Left ventricle myocardium inferior (tissue), 1 donor: ENCODE results near the gene ACSBG1. TPM values are rescaled to one million over a fixed set of nuclear protein-coding genes. Genes with fewer than 3 reads are reported as not detected.

Experiments
- DNase-seq: peaks from one replicate; pipeline ENCODE4 v3.0.0-alpha.2; 2020
- H3K27ac ChIP-seq: fragments of 200-600 bp; replicated peaks from 2 replicates; pipeline ENCODE4 v1.8.0; 2021
- H3K27me3 ChIP-seq: fragments of 200-600 bp; 2 replicates; pipeline ENCODE4 v1.8.0; 2021; ENCODE audit warnings: low read depth
- H3K36me3 ChIP-seq: fragments of 200-600 bp; 2 replicates; pipeline ENCODE4 v1.8.0; 2021
- H3K4me1 ChIP-seq: fragments of 200-600 bp; 2 replicates; pipeline ENCODE4 v1.8.0; 2021
- H3K4me3 ChIP-seq: fragments of 200-600 bp; 2 replicates; pipeline ENCODE4 v1.8.0; 2021; ENCODE audit warnings: mild to moderate bottlenecking, moderate library complexity
- H3K9me3 ChIP-seq: fragments of 200-600 bp; replicated peaks from 2 replicates; pipeline ENCODE4 v1.8.0; 2021
- CTCF ChIP-seq: fragments of 200-600 bp; IDR thresholded peaks from 2 replicates; pipeline ENCODE4 v1.8.0; 2021; ENCODE audit warnings: antibody characterized with exemption, mild to moderate bottlenecking, borderline replicate concordance
- intact Hi-C: fragments of 100-400 bp; cut with micrococcal nuclease; formaldehyde crosslinking; loops from one replicate; pipeline ENCODE4 v1.11.0; 2022
- total RNA-seq: library from RNA; stranded (reverse); fragmentation: NEBNext Ultra II Directional; extraction: Animal tissue kit (Norgen Biotek cat#: 25700); gene quantifications from one replicate; pipeline ENCODE4 v1.2.1, GENCODE V29; 2021
- donor health status: DM: no; HTN: yes; CAD: no; lungs with severe emphysema.

ACSBG1 gene
- total RNA-seq, 1 donor from 2014 or later: 0.25 TPM

- DNase-seq: no peak
- Histone ChIP-seq H3K4me1 (peaks cover 9% of the 10 kb centered on the region), H3K4me3 (no peak overlapping the region), H3K27me3 (no peaks in the 10 kb centered on the region), H3K9me3 (no peaks in the 10 kb centered on the region), H3K36me3 (no peaks in the 10 kb centered on the region), H3K27ac (no peak overlapping the region)
- intact Hi-C loops: loop anchor here (5.0 to 10.0 kb wide), 3 partner anchors 68 to 131 kb away; partner anchors contain the start of gene CIB2
- no peak for TF ChIP-seq CTCF
Observed at GRCh38 chr15:78243058-78243457, 8.7 kb upstream of the ACSBG1 start.

- H3K36me3 ChIP-seq: no peaks in the 10 kb centered on the region
- no peak overlapping the region for H3K27ac ChIP-seq
- H3K4me3 ChIP-seq: no peak overlapping the region
- intact Hi-C loops: loop anchor here (5.0 to 10.0 kb wide), 3 partner anchors 67 to 130 kb away; partner anchors contain the start of gene CIB2
- peaks cover 9% of the 10 kb centered on the region for H3K4me1 ChIP-seq
- no peaks in the 10 kb centered on the region for H3K9me3 ChIP-seq
- peak; percentile 47 for TF ChIP-seq CTCF
- no peak for DNase-seq
- no peaks in the 10 kb centered on the region for H3K27me3 ChIP-seq
Observed at GRCh38 chr15:78242128-78242527, 7.8 kb upstream of the ACSBG1 start.

- Histone ChIP-seq H3K27me3 (no peaks in the 10 kb centered on the region), H3K4me1 (peaks cover 9% of the 10 kb centered on the region), H3K4me3 (no peak overlapping the region), H3K9me3 (no peaks in the 10 kb centered on the region), H3K36me3 (no peaks in the 10 kb centered on the region), H3K27ac (no peak overlapping the region)
- peak; percentile 86 for DNase-seq
- intact Hi-C loops: loop anchor here (5.0 to 10.0 kb wide), 3 partner anchors 66 to 129 kb away; partner anchors contain the start of gene CIB2
- TF ChIP-seq CTCF: peak; percentile 92
Observed at GRCh38 chr15:78241017-78241416, 6.7 kb upstream of the ACSBG1 start.

GRCh38 chr15:78239811-78240210 is 5.4 kb upstream of the ACSBG1 start:
- Histone ChIP-seq H3K27ac (no peak overlapping the region), H3K4me3 (no peak overlapping the region)
- no peak for DNase-seq

GRCh38 chr15:78237146-78237545 is 2.8 kb upstream of the ACSBG1 start:
- no peak overlapping the region for H3K4me3 ChIP-seq
- no peak for TF ChIP-seq CTCF
- no peak overlapping the region for H3K27ac ChIP-seq
- DNase-seq: no peak
- H3K9me3 ChIP-seq: no peaks in the 10 kb centered on the region
- intact Hi-C loops: no loop called here
- no peaks in the 10 kb centered on the region for H3K36me3 ChIP-seq
- no peaks in the 10 kb centered on the region for H3K4me1 ChIP-seq
- H3K27me3 ChIP-seq: peaks cover 10% of the 10 kb centered on the region

More at GRCh38 chr15:78239811-78240210, 5.4 kb upstream of the ACSBG1 start:
- intact Hi-C loops: loop anchor here (5.0 to 10.0 kb wide), 3 partner anchors 65 to 128 kb away; partner anchors contain the start of gene CIB2
- no peak for TF ChIP-seq CTCF
- Histone ChIP-seq H3K4me1 (peaks cover 9% of the 10 kb centered on the region), H3K9me3 (no peaks in the 10 kb centered on the region), H3K27me3 (no peaks in the 10 kb centered on the region), H3K36me3 (no peaks in the 10 kb centered on the region)
